Ishikawa (cell line): ENCODE results near the gene GPR18.

Source experiments
- CEBPB ChIP-seq: IDR thresholded peaks from 2 replicates; pipeline ENCODE4 v1.6.1; 2012
- CREB1 ChIP-seq: IDR thresholded peaks from 2 replicates; pipeline ENCODE4 v1.6.1; 2012; ENCODE audit warnings: low read depth
- EGR1 ChIP-seq: IDR thresholded peaks from 2 replicates; pipeline ENCODE4 v1.6.1; 2012
- EP300 ChIP-seq: IDR thresholded peaks from 2 replicates; pipeline ENCODE4 v1.6.1; 2012; ENCODE audit warnings: borderline replicate concordance
- FOXM1 ChIP-seq: IDR thresholded peaks from 2 replicates; pipeline ENCODE4 v1.6.1; 2012; ENCODE audit warnings: low read depth, borderline replicate concordance
- MAX ChIP-seq: IDR thresholded peaks from 2 replicates; pipeline ENCODE4 v1.6.1; 2012
- NFIC ChIP-seq: IDR thresholded peaks from 2 replicates; pipeline ENCODE4 v1.6.1; 2012
- RAD21 ChIP-seq: IDR thresholded peaks from 2 replicates; pipeline ENCODE4 v1.6.1; 2012; ENCODE audit warnings: low read depth
- REST ChIP-seq: IDR thresholded peaks from 2 replicates; pipeline ENCODE4 v1.6.1; 2012; ENCODE audit warnings: low read depth, mild to moderate bottlenecking
- TAF1 ChIP-seq: IDR thresholded peaks from 2 replicates; pipeline ENCODE4 v1.6.1; 2012; ENCODE audit warnings: low read depth, mild to moderate bottlenecking
- TCF12 ChIP-seq: IDR thresholded peaks from 2 replicates; pipeline ENCODE4 v1.6.1; 2012; ENCODE audit warnings: low read depth
- TEAD4 ChIP-seq: IDR thresholded peaks from 2 replicates; pipeline ENCODE4 v1.6.1; 2012
- YY1 ChIP-seq: IDR thresholded peaks from 2 replicates; pipeline ENCODE4 v1.6.1; 2012; ENCODE audit warnings: low read depth
- ZBTB7A ChIP-seq: IDR thresholded peaks from 2 replicates; pipeline ENCODE4 v1.6.1; 2012; ENCODE audit warnings: low read depth
- TF ChIP-seq, protein P1 (sequence below): IDR thresholded peaks from 2 replicates; pipeline ENCODE4 v1.6.1; 2012

The GPR18 gene

DNA sequence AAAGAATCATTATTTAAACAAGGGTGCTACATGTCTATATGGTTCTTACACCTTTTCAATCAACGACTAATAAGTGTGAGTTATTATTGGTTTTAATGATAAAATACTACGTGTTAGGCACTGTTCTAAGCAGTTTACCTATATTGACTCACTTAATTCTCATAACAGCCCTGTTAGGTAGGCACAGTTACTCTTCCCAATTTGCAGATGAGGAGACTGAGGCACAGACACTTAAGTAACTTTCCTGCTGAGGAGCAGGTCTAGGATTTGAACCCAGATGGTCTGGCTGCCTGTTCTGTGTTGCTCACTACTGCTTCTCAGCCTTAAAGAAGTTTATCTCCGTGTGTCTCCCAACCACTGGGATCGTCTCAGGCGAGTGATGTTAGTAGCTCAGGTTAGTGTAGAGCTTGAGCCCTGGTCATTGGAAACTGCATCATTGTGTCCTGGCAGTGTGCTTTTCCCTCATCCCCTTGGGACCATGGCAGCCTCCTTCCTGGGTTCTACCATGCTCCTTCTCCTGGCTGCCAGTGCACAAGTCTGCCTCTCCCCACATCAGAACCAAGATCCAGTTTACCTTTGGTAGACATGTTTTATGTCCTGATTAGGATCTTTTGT is 46.7 kb downstream of the GPR18 start:
- TF ChIP-seq TAF1 = no peak
- TF ChIP-seq REST = no peak

- no peak for TF ChIP-seq TAF1
- no peak for TF ChIP-seq NFIC
- no peak for TF ChIP-seq RAD21
- no peak for TF ChIP-seq CREB1
Measured at GRCh38 chr13:99208845-99209527, 49.2 kb downstream of the GPR18 start.

DNA sequence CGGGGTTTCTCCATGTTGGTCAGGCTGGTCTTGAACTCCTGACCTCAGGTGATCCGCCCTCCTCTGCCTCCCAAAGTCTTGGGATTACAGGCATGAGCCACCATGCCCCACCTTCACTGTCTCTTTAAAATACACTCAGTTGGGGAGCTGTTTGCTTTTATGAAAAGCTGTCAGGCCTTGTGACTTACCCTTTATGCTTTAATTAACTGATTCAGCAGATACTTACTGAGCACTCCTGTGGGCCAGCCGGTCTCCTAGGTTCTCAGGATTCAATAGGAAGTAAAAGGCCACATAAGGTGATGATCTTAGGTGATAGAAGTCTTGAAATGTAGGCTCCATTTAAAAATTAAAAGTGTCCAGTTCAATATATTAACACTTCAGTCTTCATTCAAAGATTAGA is 50.0 kb downstream of the GPR18 start:
- TF ChIP-seq ZBTB7A = no peak
- TF ChIP-seq EGR1 = no peak
- TF ChIP-seq TAF1 = no peak
- TF ChIP-seq CEBPB = no peak
- TF ChIP-seq TEAD4 = no peak
- no peak for TF ChIP-seq CREB1
- no peak for TF ChIP-seq FOXM1
- TF ChIP-seq, protein P1, sequence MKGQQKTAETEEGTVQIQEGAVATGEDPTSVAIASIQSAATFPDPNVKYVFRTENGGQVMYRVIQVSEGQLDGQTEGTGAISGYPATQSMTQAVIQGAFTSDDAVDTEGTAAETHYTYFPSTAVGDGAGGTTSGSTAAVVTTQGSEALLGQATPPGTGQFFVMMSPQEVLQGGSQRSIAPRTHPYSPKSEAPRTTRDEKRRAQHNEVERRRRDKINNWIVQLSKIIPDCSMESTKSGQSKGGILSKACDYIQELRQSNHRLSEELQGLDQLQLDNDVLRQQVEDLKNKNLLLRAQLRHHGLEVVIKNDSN = no peak
- no peak for TF ChIP-seq RAD21
- no peak for TF ChIP-seq YY1
- TF ChIP-seq NFIC = no peak
- no peak for TF ChIP-seq EP300
- TF ChIP-seq TCF12 = no peak
- no peak for TF ChIP-seq REST
- TF ChIP-seq MAX = no peak

DNA sequence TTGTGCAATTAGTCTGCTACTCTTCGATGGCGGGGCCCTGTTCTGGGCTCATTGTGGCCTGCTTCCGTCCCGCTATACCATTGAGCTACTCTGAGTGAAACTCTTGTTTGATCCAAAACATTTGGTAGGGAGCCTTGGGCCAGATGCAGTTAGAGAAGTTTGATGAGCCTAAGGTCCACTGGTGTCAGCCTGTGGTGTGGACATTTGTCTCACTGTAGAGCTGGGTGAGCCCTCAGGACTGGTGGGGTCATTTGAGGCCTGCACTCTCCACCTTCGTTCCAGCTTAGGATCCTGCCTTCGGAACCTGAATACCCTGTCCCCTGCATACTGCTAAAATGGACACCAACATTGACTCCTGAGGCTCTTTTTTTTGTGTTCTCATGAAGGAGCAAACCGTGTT is 50.7 kb downstream of the GPR18 start:
- no peak for TF ChIP-seq NFIC
- no peak for TF ChIP-seq TAF1
- no peak for TF ChIP-seq TCF12
- TF ChIP-seq RAD21 = no peak
- no peak for TF ChIP-seq REST
- TF ChIP-seq TEAD4 = no peak
- no peak for TF ChIP-seq CREB1
- no peak for TF ChIP-seq FOXM1
- no peak for TF ChIP-seq YY1
- no peak for TF ChIP-seq EGR1
- TF ChIP-seq CEBPB = no peak
- TF ChIP-seq, protein P1 = no peak
- no peak for TF ChIP-seq EP300
- no peak for TF ChIP-seq ZBTB7A
- TF ChIP-seq MAX = no peak

- TF ChIP-seq NFIC = no peak
- TF ChIP-seq EP300 = no peak
- TF ChIP-seq REST = no peak
- TF ChIP-seq CEBPB = no peak
- no peak for TF ChIP-seq TAF1
- no peak for TF ChIP-seq ZBTB7A
- TF ChIP-seq EGR1 = no peak
- no peak for TF ChIP-seq FOXM1
- no peak for TF ChIP-seq TCF12
- no peak for TF ChIP-seq CREB1
- TF ChIP-seq RAD21 = no peak
- no peak for TF ChIP-seq TEAD4
- no peak for TF ChIP-seq YY1
- TF ChIP-seq, protein P1 = no peak
- TF ChIP-seq MAX = no peak
Measured at GRCh38 chr13:99206873-99207272, 51.3 kb downstream of the GPR18 start.
